ENCODE data around the gene PDE4B. TPM values are rescaled to one million over a fixed set of nuclear protein-coding genes. Genes with fewer than 3 reads are reported as not detected.

The PDE4B gene
- total and polyA plus RNA-seq, 7 experiments from 2014 or later: 43.5 to 99.2 (median 46.7) TPM

- CTCF ChIA-PET: interaction anchor here (0.7 to 1.5 kb wide), 2 partner anchors 22 to 32 kb away, joined by 3 to 7 read pairs; no protein-coding TSS in a partner anchor
- intact Hi-C loops (cut with micrococcal nuclease): no loop called here
- Histone ChIP-seq H3K4me3 (ENCODE audit: low read length) (no peak overlapping the region), H3K36me3 (ENCODE audit: control insufficient read depth in 2 of 3, insufficient read depth in 3 of 3, low read length in 3 of 3) (no peaks in the 10 kb centered on the region), H3K9me3 (ENCODE audit: control insufficient read depth in 2 of 3, low read length in 3 of 3) (no peaks in the 10 kb centered on the region), H3K4me1 (ENCODE audit: control insufficient read depth in 2 of 2, insufficient read depth in 2 of 2, low read length in 2 of 2) (peaks cover 24 to 29% of the 10 kb centered on the region in 2 donors), H3K27ac (ENCODE audit: low read depth, low read length) (no peak overlapping the region), H3K27me3 (ENCODE audit: control insufficient read depth in 2 of 2, insufficient read depth in 2 of 2, low read length in 2 of 2) (no peaks in the 10 kb centered on the region)
- Mint-ChIP-seq H3K27ac (no peak overlapping the region), H3K27me3 (no peaks in the 10 kb centered on the region), H3K4me3 (no peak overlapping the region), H3K36me3 (peaks cover 0 to 4% (median 0%) of the 10 kb centered on the region in 5 donors), H3K9me3 (no peaks in the 10 kb centered on the region), H3K4me1 (peaks cover 12 to 39% (median 30%) of the 10 kb centered on the region in 7 donors)
- POLR2A ChIA-PET: interaction anchor here (1.3 to 2.4 kb wide), 3 partner anchors 11 to 32 kb away, joined by 4 to 7 read pairs (median 5); no protein-coding TSS in a partner anchor
- no peak for DNase-seq
- no peak for ATAC-seq
Observed at GRCh38 chr1:66304128-66304527, 511.4 kb downstream of the PDE4B start.

- Mint-ChIP-seq H3K36me3 (peaks cover 0 to 3% (median 0%) of the 10 kb centered on the region in 5 donors), H3K27me3 (no peaks in the 10 kb centered on the region)
- POLR2A ChIA-PET: no interaction called here
Observed at GRCh38 chr1:66305927-66306326, 513.2 kb downstream of the PDE4B start.

GRCh38 chr1:66309006-66309741 lies 516.5 kb downstream of the PDE4B start:
- H3K27ac Mint-ChIP-seq: no peak overlapping the region
- Histone ChIP-seq H3K4me3 (ENCODE audit: low read length) (no peak overlapping the region), H3K9me3 (ENCODE audit: control insufficient read depth in 2 of 3, low read length in 3 of 3) (no peaks in the 10 kb centered on the region), H3K27ac (ENCODE audit: low read depth, low read length) (no peak overlapping the region), H3K27me3 (ENCODE audit: control insufficient read depth in 2 of 2, insufficient read depth in 2 of 2, low read length in 2 of 2) (no peaks in the 10 kb centered on the region), H3K36me3 (ENCODE audit: control insufficient read depth in 2 of 3, insufficient read depth in 3 of 3, low read length in 3 of 3) (no peaks in the 10 kb centered on the region), H3K4me1 (ENCODE audit: control insufficient read depth in 2 of 2, insufficient read depth in 2 of 2, low read length in 2 of 2) (no peaks in the 10 kb centered on the region)
- DNase-seq: no peak
- no peaks in the 10 kb centered on the region for H3K27me3 Mint-ChIP-seq
- POLR2A ChIA-PET: interaction anchor here (0.9 kb wide), 1 partner anchor 11 kb away, joined by 3 read pairs; no protein-coding TSS in a partner anchor
- no peak overlapping the region for H3K4me3 Mint-ChIP-seq
- ATAC-seq: no peak
- H3K4me1 Mint-ChIP-seq: peaks cover 0 to 3% (median 0%) of the 10 kb centered on the region in 7 donors
- CTCF ChIA-PET: no interaction called here
- peaks cover 0 to 3% (median 0%) of the 10 kb centered on the region in 5 donors for H3K36me3 Mint-ChIP-seq
- H3K9me3 Mint-ChIP-seq: no peaks in the 10 kb centered on the region
- intact Hi-C loops (cut with micrococcal nuclease): no loop called here

More at GRCh38 chr1:66305927-66306326, 513.2 kb downstream of the PDE4B start:
- CTCF ChIA-PET: no interaction called here
- ATAC-seq (no peak), DNase-seq (no peak)
- Mint-ChIP-seq H3K27ac (no peak overlapping the region), H3K4me3 (no peak overlapping the region), H3K4me1 (peaks cover 10 to 28% (median 21%) of the 10 kb centered on the region in 7 donors), H3K9me3 (no peaks in the 10 kb centered on the region)
- no peak overlapping the region for H3K4me3 ChIP-seq (ENCODE audit: low read length)
- H3K27me3 ChIP-seq (ENCODE audit: control insufficient read depth in 2 of 2, insufficient read depth in 2 of 2, low read length in 2 of 2): no peaks in the 10 kb centered on the region
- no peak overlapping the region for H3K27ac ChIP-seq (ENCODE audit: low read depth, low read length)
- intact Hi-C loops (cut with micrococcal nuclease): no loop called here
- no peaks in the 10 kb centered on the region for H3K36me3 ChIP-seq (ENCODE audit: control insufficient read depth in 2 of 3, insufficient read depth in 3 of 3, low read length in 3 of 3)
- H3K9me3 ChIP-seq (ENCODE audit: control insufficient read depth in 2 of 3, low read length in 3 of 3): no peaks in the 10 kb centered on the region
- peaks cover 17 to 21% of the 10 kb centered on the region in 2 donors for H3K4me1 ChIP-seq (ENCODE audit: control insufficient read depth in 2 of 2, insufficient read depth in 2 of 2, low read length in 2 of 2)

- H3K27ac ChIP-seq (ENCODE audit: low read depth, low read length): no peak overlapping the region
- no peak overlapping the region for H3K4me3 ChIP-seq (ENCODE audit: low read length)
- DNase-seq (no peak), ATAC-seq (no peak)
- intact Hi-C loops (cut with micrococcal nuclease): no loop called here
- no peaks in the 10 kb centered on the region for H3K4me1 ChIP-seq (ENCODE audit: control insufficient read depth in 2 of 2, insufficient read depth in 2 of 2, low read length in 2 of 2)
- peaks cover 0 to 3% (median 0%) of the 10 kb centered on the region in 11 donors for H3K9me3 Mint-ChIP-seq
- no peak overlapping the region for H3K4me3 Mint-ChIP-seq
- no peaks in the 10 kb centered on the region for H3K27me3 Mint-ChIP-seq
- H3K4me1 Mint-ChIP-seq: peaks cover 0 to 4% (median 0%) of the 10 kb centered on the region in 7 donors
- no peaks in the 10 kb centered on the region for H3K9me3 ChIP-seq (ENCODE audit: control insufficient read depth in 2 of 3, low read length in 3 of 3)
- POLR2A ChIA-PET: interaction anchor here (1.4 kb wide), 1 partner anchor 65 kb away, joined by 3 read pairs; no protein-coding TSS in a partner anchor
- H3K27ac Mint-ChIP-seq: no peak overlapping the region
- H3K36me3 Mint-ChIP-seq: peaks cover 0 to 6% (median 0%) of the 10 kb centered on the region in 5 donors
- CTCF ChIA-PET: interaction anchor here (0.7 kb wide), 1 partner anchor 13 kb away, joined by 3 read pairs; no protein-coding TSS in a partner anchor
- no peaks in the 10 kb centered on the region for H3K27me3 ChIP-seq (ENCODE audit: control insufficient read depth in 2 of 2, insufficient read depth in 2 of 2, low read length in 2 of 2)
- H3K36me3 ChIP-seq (ENCODE audit: control insufficient read depth in 2 of 3, insufficient read depth in 3 of 3, low read length in 3 of 3): no peaks in the 10 kb centered on the region
Observed at GRCh38 chr1:66311092-66311491, 518.4 kb downstream of the PDE4B start.

- ChIA-PET CTCF (interaction anchor here (0.7 kb wide), 1 partner anchor 13 kb away, joined by 3 read pairs; no protein-coding TSS in a partner anchor), POLR2A (no interaction called here)
- H3K27ac ChIP-seq (ENCODE audit: low read depth, low read length): no peak overlapping the region
- H3K36me3 Mint-ChIP-seq: peaks cover 0 to 6% (median 0%) of the 10 kb centered on the region in 5 donors
- no peaks in the 10 kb centered on the region for H3K4me1 ChIP-seq (ENCODE audit: control insufficient read depth in 2 of 2, insufficient read depth in 2 of 2, low read length in 2 of 2)
- H3K9me3 Mint-ChIP-seq: peaks cover 0 to 3% (median 0%) of the 10 kb centered on the region in 11 donors
- H3K4me1 Mint-ChIP-seq: peaks cover 0 to 8% (median 5%) of the 10 kb centered on the region in 7 donors
- intact Hi-C loops (cut with micrococcal nuclease): no loop called here
- ATAC-seq (no peak), DNase-seq (no peak)
- no peaks in the 10 kb centered on the region for H3K27me3 ChIP-seq (ENCODE audit: control insufficient read depth in 2 of 2, insufficient read depth in 2 of 2, low read length in 2 of 2)
- no peaks in the 10 kb centered on the region for H3K27me3 Mint-ChIP-seq
- H3K9me3 ChIP-seq (ENCODE audit: control insufficient read depth in 2 of 3, low read length in 3 of 3): no peaks in the 10 kb centered on the region
- no peak overlapping the region for H3K4me3 ChIP-seq (ENCODE audit: low read length)
- H3K36me3 ChIP-seq (ENCODE audit: control insufficient read depth in 2 of 3, insufficient read depth in 3 of 3, low read length in 3 of 3): no peaks in the 10 kb centered on the region
- no peak overlapping the region for H3K4me3 Mint-ChIP-seq
- no peak overlapping the region for H3K27ac Mint-ChIP-seq
Observed at GRCh38 chr1:66311628-66312027, 518.9 kb downstream of the PDE4B start.

GRCh38 chr1:66312271-66312990 lies 519.7 kb downstream of the PDE4B start:
- ChIA-PET POLR2A (no interaction called here), CTCF (no interaction called here)
- H3K27me3 Mint-ChIP-seq: no peaks in the 10 kb centered on the region
- peaks cover 3 to 15% (median 12%) of the 10 kb centered on the region in 7 donors for H3K4me1 Mint-ChIP-seq
- Histone ChIP-seq H3K4me1 (ENCODE audit: control insufficient read depth in 2 of 2, insufficient read depth in 2 of 2, low read length in 2 of 2) (no peaks in the 10 kb centered on the region), H3K36me3 (ENCODE audit: control insufficient read depth in 2 of 3, insufficient read depth in 3 of 3, low read length in 3 of 3) (no peaks in the 10 kb centered on the region), H3K4me3 (ENCODE audit: low read length) (no peak overlapping the region), H3K27ac (ENCODE audit: low read depth, low read length) (no peak overlapping the region), H3K27me3 (ENCODE audit: control insufficient read depth in 2 of 2, insufficient read depth in 2 of 2, low read length in 2 of 2) (no peaks in the 10 kb centered on the region), H3K9me3 (ENCODE audit: control insufficient read depth in 2 of 3, low read length in 3 of 3) (no peaks in the 10 kb centered on the region)
- DNase-seq: no peak
- no peak overlapping the region for H3K27ac Mint-ChIP-seq
- intact Hi-C loops (cut with micrococcal nuclease): no loop called here
- peaks cover 0 to 3% (median 0%) of the 10 kb centered on the region in 11 donors for H3K9me3 Mint-ChIP-seq
- ATAC-seq: no peak
- peaks cover 0 to 6% (median 0%) of the 10 kb centered on the region in 5 donors for H3K36me3 Mint-ChIP-seq
- H3K4me3 Mint-ChIP-seq: no peak overlapping the region
